Activated naive CD4-positive, alpha-beta T cell treated with Interleukin-2 at 50 U/mL for 16 hours (primary cell): ENCODE results near the gene WDR4.
"Not testable (repeated sequence)": the region's sequence is repeated elsewhere in the genome, so short reads cannot be mapped to it uniquely, and the experiment has no call there.

ENCODE experiments used
- DNase-seq: peaks from one replicate; pipeline ENCODE4 v3.0.0-alpha.2; 2020

WDR4 gene

GRCh38 chr21:42809577-42810475 lies 69.5 kb downstream of the WDR4 start:
- no peak for DNase-seq

GRCh38 chr21:42809171-42809570 lies 70.2 kb downstream of the WDR4 start:
- no peak for DNase-seq

GRCh38 chr21:42807938-42808613 lies 71.3 kb downstream of the WDR4 start:
- no peak for DNase-seq

GRCh38 chr21:42807293-42807895 lies 71.9 kb downstream of the WDR4 start:
- DNase-seq, result not testable (repeated sequence)

- no peak for DNase-seq
Measured at GRCh38 chr21:42806509-42807140, 72.7 kb downstream of the WDR4 start.

- not testable (repeated sequence) for DNase-seq
Measured at GRCh38 chr21:42801616-42802015, 77.7 kb downstream of the WDR4 start.

- DNase-seq, result no peak
Measured at GRCh38 chr21:42799948-42800347, 79.4 kb downstream of the WDR4 start.

- peak; percentile 25 for DNase-seq
Measured at GRCh38 chr21:42799516-42799915, 79.8 kb downstream of the WDR4 start.
